NT2/D1 (cell line): ENCODE data around the gene GRB10.

Experiments used
- YY1 ChIP-seq: IDR thresholded peaks from 2 replicates; pipeline ENCODE4 v1.6.1; 2011; ENCODE audit not compliant: insufficient read length, insufficient read depth
- ZNF274 ChIP-seq: IDR thresholded peaks from 2 replicates; pipeline ENCODE4 v1.6.1; 2011; ENCODE audit warnings: mild to moderate bottlenecking, low read depth, low read length

DNA sequence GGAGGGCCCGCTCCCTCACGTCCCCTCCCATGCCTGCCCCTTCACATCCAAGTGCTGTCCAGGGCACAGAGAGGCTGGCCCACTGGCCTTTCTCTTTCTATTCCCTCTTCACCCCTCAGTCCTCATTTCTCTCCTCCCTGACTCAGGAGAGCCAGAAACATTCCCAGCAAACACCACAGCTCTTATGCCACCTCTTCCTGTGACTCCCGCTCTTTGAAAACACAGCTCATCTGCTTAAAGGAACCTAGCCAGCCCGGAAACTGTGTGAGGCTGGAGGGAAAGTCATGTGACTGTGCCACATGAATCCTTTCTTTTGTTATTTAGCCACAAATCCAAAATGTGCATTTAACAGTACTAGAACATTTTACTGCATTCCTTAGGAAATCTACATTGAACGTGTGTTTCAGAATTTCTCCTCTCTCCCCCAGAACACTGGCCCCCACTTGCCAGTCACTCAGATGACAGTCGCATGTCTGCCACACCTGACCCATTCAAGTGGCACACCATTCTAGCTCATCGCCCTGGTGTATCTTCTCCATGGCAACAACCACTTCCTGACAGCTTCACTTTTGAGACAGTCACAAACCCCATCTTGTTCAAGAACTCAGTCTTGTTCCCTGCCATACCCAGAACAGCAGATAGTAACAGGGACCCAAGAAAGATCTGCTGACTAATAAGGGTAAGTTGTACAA, 42.8 kb downstream of the GRB10 start:
- TF ChIP-seq YY1 (no peak), ZNF274 (no peak)
